Keratinocyte (primary cell): ENCODE data around the gene PDZD2. TPM values are rescaled to one million over a fixed set of nuclear protein-coding genes. Genes with fewer than 3 reads are reported as not detected.

ENCODE experiments used
- DNase-seq: peaks from one replicate; pipeline ENCODE4 v3.0.0-alpha.2; 2011; ENCODE audit warnings: low read depth, missing footprints, low spot score
- FAIRE-seq: peaks from 2 replicates; lab custom pipeline; 2011; peaks lifted over from hg19 to GRCh38; lab: Jason Lieb, UNC
- H2AFZ ChIP-seq: 2 replicates; pipeline ENCODE4 v1.6.0; 2012; ENCODE audit warnings: low read length, control low read depth, inconsistent platforms; ENCODE audit not compliant: control insufficient read depth
- H3K27ac ChIP-seq: 2 replicates; pipeline ENCODE4 v1.5.1; 2011; ENCODE audit warnings: low read length; ENCODE audit not compliant: control insufficient read depth, insufficient read depth
- H3K27me3 ChIP-seq: 3 replicates; pipeline ENCODE4 v1.6.0; 2011; ENCODE audit warnings: low read length; ENCODE audit not compliant: control insufficient read depth, insufficient read depth; ENCODE audit errors: extremely low read depth
- H3K36me3 ChIP-seq, 2 experiments: 2 replicates in 1 of 2; 3 replicates in 1 of 2; pipeline ENCODE4 v1.5.1; 2011; ENCODE audit warnings: low read length in 2 of 2, mild to moderate bottlenecking in 1 of 2; ENCODE audit not compliant: control insufficient read depth in 2 of 2, insufficient read depth in 2 of 2; ENCODE audit errors: extremely low read depth in 1 of 2
- H3K4me1 ChIP-seq: 3 replicates; pipeline ENCODE4 v1.5.1; 2011; ENCODE audit warnings: low read length; ENCODE audit not compliant: control insufficient read depth, insufficient read depth; ENCODE audit errors: extremely low read depth
- H3K4me2 ChIP-seq: 3 replicates; pipeline ENCODE4 v1.6.0; 2011; ENCODE audit warnings: low read depth, low read length; ENCODE audit not compliant: control insufficient read depth, insufficient read depth; ENCODE audit errors: extremely low read depth
- H3K4me3 ChIP-seq, 3 experiments: fragments of 200-600 bp in 1 of 3; sonication (generic) in 1 of 3; 2 replicates in 2 of 3; 3 replicates in 1 of 3; pipeline ENCODE4 v1.5.1; 2011 to 2016; ENCODE audit warnings: low read length in 3 of 3, mild to moderate bottlenecking in 3 of 3, control low read depth in 2 of 3, inconsistent platforms in 1 of 3, low read depth in 1 of 3, mixed read lengths in 1 of 3, mixed run types in 1 of 3, moderate library complexity in 1 of 3; ENCODE audit not compliant: control insufficient read depth in 2 of 3, insufficient read depth in 2 of 3; ENCODE audit errors: extremely low read depth in 1 of 3
- H3K79me2 ChIP-seq: 2 replicates; pipeline ENCODE4 v1.6.0; 2012; ENCODE audit warnings: low read length; ENCODE audit not compliant: control insufficient read depth, insufficient read depth
- H3K9ac ChIP-seq: 3 replicates; pipeline ENCODE4 v1.6.0; 2011; ENCODE audit warnings: low read length; ENCODE audit not compliant: control insufficient read depth, insufficient read depth; ENCODE audit errors: extremely low read depth
- H3K9me1 ChIP-seq: 3 replicates; pipeline ENCODE4 v1.6.0; 2011; ENCODE audit warnings: low read length; ENCODE audit not compliant: control insufficient read depth, insufficient read depth; ENCODE audit errors: extremely low read depth
- H3K9me3 ChIP-seq: 2 replicates; pipeline ENCODE4 v1.5.1; 2012; ENCODE audit warnings: low read depth, low read length; ENCODE audit not compliant: control insufficient read depth
- H4K20me1 ChIP-seq: 3 replicates; pipeline ENCODE4 v1.6.0; 2011; ENCODE audit warnings: low read length; ENCODE audit not compliant: control insufficient read depth, insufficient read depth; ENCODE audit errors: extremely low read depth
- CTCF ChIP-seq, 3 experiments: IDR thresholded peaks in 1 of 3; conservative IDR thresholded peaks in 1 of 3; optimal IDR thresholded peaks in 1 of 3; 2 replicates in 2 of 3; 3 replicates in 1 of 3; pipeline versions ENCODE3 to v1.5.1; 2011; ENCODE audit warnings: low read length in 3 of 3, mild to moderate bottlenecking in 3 of 3, moderate library complexity in 2 of 3, control low read depth in 1 of 3, inconsistent platforms in 1 of 3; ENCODE audit not compliant: insufficient read depth in 2 of 3; ENCODE audit errors: extremely low read depth in 1 of 3
- EZH2 ChIP-seq: IDR thresholded peaks from one replicate; pipeline ENCODE4 v1.6.1; 2012; ENCODE audit warnings: inconsistent platforms, mild to moderate bottlenecking, low read length, moderate library complexity
- dilution Hi-C: fragments of 300-500 bp; cut with MboI; formaldehyde crosslinking; loops from one replicate; pipeline ENCODE4 v1.7.0; 2020; ENCODE audit warnings: low sequenced_read_pairs; ENCODE audit not compliant: extremely low pct_ligation_motif_present
- polyA plus RNA-seq, 5 experiments: library from polyadenylated mRNA; depleted of rRNA in 3 of 5; stranded (reverse) in 3 of 5; stranded (forward) in 1 of 5; unstranded in 1 of 5; fragments of >200 nt; gene quantifications; 1 replicate in 1 of 5; 2 replicates in 3 of 5; 3 replicates in 1 of 5; pipeline versions ENCODE4 v1.2.1 to v1.2.3, GENCODE V29; 2011 to 2012; ENCODE audit warnings: missing spikeins in 2 of 5, low read depth in 1 of 5, low replicate concordance in 1 of 5

Gene PDZD2
- polyA plus RNA-seq, 1 donor (not counting 4 experiments of a cell fraction or from before 2014, with no cell fraction given): 7.3 TPM

GRCh38 chr5:31707329-31707728, 68.4 kb downstream of the PDZD2 start:
- no peak for TF ChIP-seq CTCF (optimal IDR thresholded peaks at IDR 0.05 in 1 of 3, IDR thresholded peaks at IDR 0.05 in 1 of 3, conservative IDR thresholded peaks at IDR 0.05 in 1 of 3; ENCODE audit: extremely low read depth in 1 of 3, insufficient read depth in 2 of 3, low read length in 3 of 3)
- TF ChIP-seq EZH2: no peak
- Histone ChIP-seq H3K4me3 (no peak overlapping the region), H3K9me3 (no peaks in the 10 kb centered on the region), H3K4me2 (no peak overlapping the region), H3K9me1 (no peaks in the 10 kb centered on the region), H3K27ac (no peak overlapping the region), H2AFZ (no peak overlapping the region), H3K4me1 (no peaks in the 10 kb centered on the region), H3K9ac (no peak overlapping the region), H4K20me1 (no peaks in the 10 kb centered on the region), H3K27me3 (no peaks in the 10 kb centered on the region), H3K36me3 (no peaks in the 10 kb centered on the region), H3K79me2 (no peaks in the 10 kb centered on the region)
- no peak for DNase-seq
- dilution Hi-C loops: no loop called here
- no peak for FAIRE-seq

GRCh38 chr5:31708089-31708488, 69.2 kb downstream of the PDZD2 start:
- H3K4me2 ChIP-seq: no peak overlapping the region
- H3K4me3 ChIP-seq: no peak overlapping the region
- no peak overlapping the region for H3K9ac ChIP-seq
- H3K4me1 ChIP-seq: no peaks in the 10 kb centered on the region
- no peaks in the 10 kb centered on the region for H3K9me3 ChIP-seq
- H2AFZ ChIP-seq: no peak overlapping the region
- DNase-seq (no peak), FAIRE-seq (no peak)
- H3K27me3 ChIP-seq: no peaks in the 10 kb centered on the region
- TF ChIP-seq CTCF (optimal IDR thresholded peaks at IDR 0.05 in 1 of 3, IDR thresholded peaks at IDR 0.05 in 1 of 3, conservative IDR thresholded peaks at IDR 0.05 in 1 of 3; ENCODE audit: extremely low read depth in 1 of 3, insufficient read depth in 2 of 3, low read length in 3 of 3) (no peak), EZH2 (no peak)
- H3K36me3 ChIP-seq: no peaks in the 10 kb centered on the region
- no peaks in the 10 kb centered on the region for H4K20me1 ChIP-seq
- H3K79me2 ChIP-seq: no peaks in the 10 kb centered on the region
- dilution Hi-C loops: no loop called here
- H3K27ac ChIP-seq: no peak overlapping the region
- no peaks in the 10 kb centered on the region for H3K9me1 ChIP-seq
